ENCODE measurements around the gene TULP1.
"Not testable (repeated sequence)": the region's sequence is repeated elsewhere in the genome, so short reads cannot be mapped to it uniquely, and the experiment has no call there.

TULP1 gene

GRCh38 chr6:35519313-35520015 lies 6.8 kb upstream of the TULP1 start:
- DNase-seq: no peak

DNA sequence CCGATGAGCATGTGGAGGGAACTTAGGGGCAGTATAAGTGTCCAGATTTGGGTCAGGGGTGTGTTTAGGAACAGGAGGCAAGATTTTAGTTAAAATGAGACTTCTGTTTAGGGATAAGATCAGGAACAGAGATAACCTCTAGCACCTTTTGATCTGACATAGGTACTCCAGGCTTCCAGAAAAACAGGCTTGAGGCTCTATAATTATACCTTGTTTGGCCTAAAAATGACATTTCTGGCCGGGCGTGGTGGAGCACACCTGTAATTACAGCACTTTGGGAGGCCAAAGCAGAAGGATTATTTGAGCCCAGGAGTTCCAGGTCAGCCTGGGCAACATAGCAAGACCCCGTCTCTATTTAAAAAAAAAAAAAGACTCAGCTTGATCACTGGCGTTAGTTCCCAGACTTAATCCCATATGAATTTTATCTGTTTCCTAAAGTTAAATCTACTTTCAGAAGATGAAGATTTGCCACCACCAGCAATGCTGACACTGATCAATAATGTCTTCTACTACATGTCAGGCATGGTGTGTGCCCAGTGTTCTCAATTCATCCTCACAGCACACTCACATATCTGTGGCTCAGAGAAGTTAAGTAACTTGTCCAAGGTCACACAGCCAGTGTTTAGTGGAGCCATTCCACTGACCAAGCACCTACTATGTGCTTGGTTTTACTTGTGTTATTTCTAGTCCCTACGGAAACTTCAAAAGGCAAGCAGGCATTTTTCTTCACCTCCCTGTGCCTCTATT lies 6.0 kb upstream of the TULP1 start:
- DNase-seq: no peak

- not testable (repeated sequence) for DNase-seq
These were observed 5.3 kb upstream of the TULP1 start for GRCh38 chr6:35517978-35518377.

- no peak for DNase-seq
These were observed 4.0 kb upstream of the TULP1 start for GRCh38 chr6:35516712-35517111.

DNA sequence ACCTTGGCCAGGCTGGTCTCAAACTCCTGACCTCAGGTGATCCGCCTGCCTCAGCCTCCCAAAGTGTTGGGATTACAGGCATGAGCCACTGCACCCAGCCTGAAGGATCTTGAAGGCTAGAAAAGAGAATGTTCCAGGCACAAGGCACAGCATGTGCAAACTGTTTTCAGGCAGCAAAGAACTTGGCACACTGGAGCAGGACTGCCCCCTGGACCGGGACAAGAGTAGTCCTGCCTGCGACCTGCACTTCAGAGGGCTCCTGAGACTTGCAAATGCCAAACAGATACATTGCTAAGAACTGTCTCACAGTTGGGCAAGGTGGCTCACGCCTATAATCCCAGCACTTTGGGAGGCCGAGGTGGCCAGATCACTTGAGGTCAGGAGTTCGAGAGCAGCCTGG lies 3.2 kb upstream of the TULP1 start:
- not testable (repeated sequence) for DNase-seq

DNA sequence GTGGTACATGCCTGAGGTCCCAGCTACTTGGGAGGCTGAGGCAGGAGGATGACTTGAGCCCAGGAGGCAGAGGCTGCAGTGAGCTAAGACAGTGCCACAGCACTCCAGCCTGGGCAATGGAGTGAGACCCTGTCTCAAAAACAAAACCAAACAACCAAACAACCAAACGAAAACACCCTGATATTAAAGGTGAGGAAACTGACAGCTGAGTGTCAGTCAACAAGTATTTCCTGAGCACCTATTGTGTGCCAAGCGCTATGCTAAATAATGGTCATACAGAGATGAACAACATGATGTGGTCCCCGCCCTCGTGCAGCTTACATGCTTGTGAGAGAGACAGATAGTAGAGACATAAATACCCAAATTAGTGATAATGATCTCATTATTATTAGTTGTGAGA lies 1.9 kb upstream of the TULP1 start:
- no peak for DNase-seq

GRCh38 chr6:35512006-35512405 lies 690 bp downstream of the TULP1 start:
- DNase-seq: no peak

DNA sequence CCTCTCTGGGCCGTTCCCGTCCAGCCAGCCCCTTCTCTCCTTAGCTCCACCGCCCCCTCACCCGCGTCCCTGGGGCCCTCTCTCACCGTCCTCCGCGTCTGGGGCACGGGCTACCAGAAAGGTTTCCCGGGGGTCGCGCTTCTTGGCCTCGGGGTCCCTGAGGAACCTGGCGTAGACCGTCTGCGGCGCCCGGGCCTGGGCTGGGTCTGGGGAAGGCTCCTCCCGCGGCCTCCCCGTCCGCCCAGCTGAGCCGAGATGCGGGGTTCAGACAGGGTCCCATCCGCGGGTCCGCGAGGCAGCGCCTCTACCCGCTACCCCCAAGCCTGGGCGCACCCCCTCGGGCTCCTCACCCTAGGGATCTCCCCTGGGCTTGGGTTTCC lies 1.1 kb downstream of the TULP1 start:
- no peak for DNase-seq

GRCh38 chr6:35510916-35511561 lies 1.7 kb downstream of the TULP1 start:
- no peak for DNase-seq

- DNase-seq: no peak
These were observed 4.2 kb downstream of the TULP1 start for GRCh38 chr6:35508542-35508941.

GRCh38 chr6:35508027-35508426 lies 4.7 kb downstream of the TULP1 start:
- DNase-seq: no peak

DNA sequence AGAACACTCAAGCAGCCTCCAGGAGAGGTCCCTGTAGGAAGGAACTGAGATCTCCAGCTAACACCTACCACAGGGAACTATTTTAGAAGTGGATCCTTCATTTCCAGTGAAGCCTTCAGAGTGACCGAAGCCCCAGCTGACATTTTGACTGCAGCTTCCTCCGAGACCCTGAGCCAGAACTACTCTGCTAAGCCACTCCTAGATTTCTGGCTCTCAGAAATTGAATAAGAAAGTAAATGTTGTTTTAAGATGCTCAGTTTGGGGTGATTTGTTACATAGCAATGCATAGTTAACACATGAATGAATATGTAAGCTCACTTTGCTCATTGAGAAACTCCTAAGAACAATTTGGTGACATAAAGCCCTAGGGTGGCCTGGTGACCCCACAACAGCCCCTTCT lies 5.5 kb downstream of the TULP1 start:
- DNase-seq: no peak

DNA sequence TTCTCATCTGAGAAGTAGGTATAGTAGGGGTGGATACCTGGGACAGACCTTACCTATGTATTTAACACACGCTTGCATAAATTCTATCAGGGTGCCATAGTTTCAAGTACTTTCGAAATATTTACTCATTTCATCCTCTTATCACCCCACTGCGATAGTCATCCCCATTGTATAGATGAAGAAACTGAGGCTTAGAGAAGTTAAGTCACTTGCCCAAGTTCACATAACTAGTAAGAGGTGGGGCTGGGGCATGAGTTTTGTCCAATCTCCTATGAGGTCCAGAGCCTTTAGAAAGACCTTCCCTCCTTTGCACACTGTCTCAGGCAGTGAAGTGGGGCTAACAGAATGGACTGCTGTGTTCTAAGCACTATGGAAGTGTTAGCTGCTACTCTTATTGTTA lies 6.2 kb downstream of the TULP1 start:
- DNase-seq: no peak

DNA sequence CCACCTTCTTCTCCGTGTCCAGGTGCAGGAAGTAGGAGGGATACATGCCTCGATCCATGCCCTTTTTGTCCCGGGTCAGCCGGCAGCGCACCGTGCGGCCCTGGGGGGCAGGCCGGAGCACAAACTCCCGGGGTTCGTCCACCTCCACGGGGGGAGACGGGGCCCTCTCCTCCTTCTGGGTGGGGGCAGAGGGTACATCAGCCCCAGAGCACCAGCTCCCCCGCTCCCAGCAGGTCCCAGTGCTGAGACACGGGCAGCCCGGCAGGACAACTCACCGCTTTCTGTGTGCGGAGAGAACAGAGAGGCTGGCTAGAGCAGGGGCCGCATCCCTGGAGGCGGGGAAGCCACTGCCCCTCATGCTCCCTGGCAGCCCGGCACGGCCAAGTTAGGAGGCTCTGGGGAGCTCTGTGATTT lies 6.7 kb downstream of the TULP1 start:
- DNase-seq: no peak

GRCh38 chr6:35503534-35503933 lies 9.2 kb downstream of the TULP1 start:
- no peak for DNase-seq

GRCh38 chr6:35501784-35502183 lies 10.9 kb downstream of the TULP1 start:
- DNase-seq: no peak

- DNase-seq: no peak
These were observed 11.9 kb downstream of the TULP1 start for GRCh38 chr6:35500782-35501181.

DNA sequence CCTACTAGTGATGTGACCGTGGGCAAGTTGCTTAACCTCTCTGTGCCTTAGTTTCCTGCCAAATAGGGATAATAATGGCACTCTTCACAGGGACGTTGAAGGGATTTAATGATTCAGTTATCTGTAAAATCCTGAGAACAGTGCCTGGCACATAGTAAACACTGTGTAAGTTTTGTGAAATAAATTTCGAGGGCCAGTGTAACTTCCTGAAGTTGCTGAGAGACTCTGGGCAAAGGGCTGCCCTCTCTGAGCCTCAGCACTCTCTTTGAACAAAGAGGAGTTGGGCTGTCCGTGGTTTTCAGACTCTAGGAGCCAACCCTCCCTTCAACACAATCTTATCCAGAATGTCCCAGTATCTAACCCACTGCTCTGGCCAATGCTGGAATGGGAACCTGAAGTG lies 13.3 kb downstream of the TULP1 start:
- no peak for DNase-seq

GRCh38 chr6:35498422-35499067 lies 14.2 kb downstream of the TULP1 start:
- no peak for DNase-seq

GRCh38 chr6:35497571-35498421 lies 14.9 kb downstream of the TULP1 start:
- DNase-seq: no peak

GRCh38 chr6:35496841-35497570 lies 15.7 kb downstream of the TULP1 start, which contains the start of gene TEAD3:
TEAD3 (minus strand) TSS chr6:35497079.
- no peak for DNase-seq

Data from NCI-H2029 treated with DMSO at 0.1 percent for 48 hours (cell line).